ENCODE measurements around the gene MAP3K20. TPM values are rescaled to one million over a fixed set of nuclear protein-coding genes. Genes with fewer than 3 reads are reported as not detected.

Gene MAP3K20
- total and polyA plus RNA-seq, 2 donors (not counting 3 experiments of a cell fraction or from before 2014, with no cell fraction given) = 7.8 to 31.5 TPM

DNA sequence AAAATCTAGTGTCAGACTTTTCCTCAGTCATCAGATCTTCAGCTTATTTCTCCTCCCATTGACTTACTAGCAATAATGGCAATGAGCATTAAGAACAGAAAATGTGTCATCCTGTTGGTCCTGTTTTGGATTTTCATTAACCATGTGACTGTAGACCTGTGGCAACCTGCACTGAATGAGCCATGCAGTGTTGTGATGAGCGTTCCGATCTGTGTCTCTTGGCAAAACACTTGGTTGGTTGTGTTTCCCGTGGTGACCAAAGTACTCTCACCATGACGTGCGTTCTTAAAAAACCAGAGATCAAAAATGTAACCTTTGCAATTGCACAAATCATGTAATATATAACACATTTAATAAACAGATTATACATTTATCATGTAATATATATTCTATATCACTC lies 138.6 kb downstream of the MAP3K20 start:
- no peak overlapping the region for H3K27ac ChIP-seq (ENCODE audit: insufficient read depth, low read depth, low read length)
- ChIA-PET CTCF (interaction anchor here (1.4 to 17.1 kb wide), 2 partner anchors 187 to 235 kb away, joined by 3 to 493 read pairs; no protein-coding TSS in a partner anchor), POLR2A (no interaction called here)
- intact Hi-C loops (cut with micrococcal nuclease) (loop anchor here (5.0 to 10.0 kb wide), 3 partner anchors 141 to 1128 kb away; partner anchors contain the start of gene CDCA7), dilution Hi-C loops (cut with MboI; ENCODE audit: extremely low pct_ligation_motif_present, low sequenced_read_pairs) (loop anchor here (25.0 kb wide), 1 partner anchor 202 kb away; no protein-coding TSS in a partner anchor)
- H3K9me3 ChIP-seq (replicated peaks; ENCODE audit: control insufficient read depth, insufficient read depth, low read length) = no peaks in the 10 kb centered on the region
- H3K9ac ChIP-seq (replicated peaks; ENCODE audit: extremely low read depth, insufficient read depth, low read length) = no peak overlapping the region
- H3K4me3 ChIP-seq (replicated peaks in 1 of 3; ENCODE audit: insufficient read depth in 1 of 3, low read depth in 1 of 3, low read length in 3 of 3) = no peak overlapping the region
- H2AFZ ChIP-seq (ENCODE audit: low read depth, low read length) = no peak overlapping the region
- no peaks in the 10 kb centered on the region for H4K20me1 ChIP-seq (replicated peaks; ENCODE audit: control insufficient read depth, extremely low read depth, insufficient read depth, low read length)
- no peak for DNase-seq (ENCODE audit: low read depth, low spot score)
- no peak for FAIRE-seq
- no TSS peak for BruUV-seq (replicated peaks)
- no peaks in the 10 kb centered on the region for H3K9me1 ChIP-seq (replicated peaks; ENCODE audit: control insufficient read depth, extremely low read depth, insufficient read depth, low read length)
- H3K4me1 ChIP-seq (ENCODE audit: control insufficient read depth, extremely low read depth, insufficient read depth, low read length) = no peaks in the 10 kb centered on the region
- no peak for TF ChIP-seq JUN (IDR thresholded peaks at IDR 0.05; ENCODE audit: borderline replicate concordance, insufficient read depth, insufficient read length, low read depth)
- TF ChIP-seq, protein P1, sequence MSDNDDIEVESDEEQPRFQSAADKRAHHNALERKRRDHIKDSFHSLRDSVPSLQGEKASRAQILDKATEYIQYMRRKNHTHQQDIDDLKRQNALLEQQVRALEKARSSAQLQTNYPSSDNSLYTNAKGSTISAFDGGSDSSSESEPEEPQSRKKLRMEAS (IDR thresholded peaks at IDR 0.05; ENCODE audit: insufficient read depth, insufficient read length) = no peak
- TF ChIP-seq POLR2AphosphoS5 (IDR thresholded peaks at IDR 0.05; ENCODE audit: insufficient read depth, low read depth, low read length) = no peak
- no peak for TF ChIP-seq POLR2A (IDR thresholded peaks at IDR 0.05; ENCODE audit: low read depth, low read length)
- no peak for TF ChIP-seq FOS (IDR thresholded peaks at IDR 0.05; ENCODE audit: borderline replicate concordance, insufficient read depth, low read length)
- TF ChIP-seq, protein P2, sequence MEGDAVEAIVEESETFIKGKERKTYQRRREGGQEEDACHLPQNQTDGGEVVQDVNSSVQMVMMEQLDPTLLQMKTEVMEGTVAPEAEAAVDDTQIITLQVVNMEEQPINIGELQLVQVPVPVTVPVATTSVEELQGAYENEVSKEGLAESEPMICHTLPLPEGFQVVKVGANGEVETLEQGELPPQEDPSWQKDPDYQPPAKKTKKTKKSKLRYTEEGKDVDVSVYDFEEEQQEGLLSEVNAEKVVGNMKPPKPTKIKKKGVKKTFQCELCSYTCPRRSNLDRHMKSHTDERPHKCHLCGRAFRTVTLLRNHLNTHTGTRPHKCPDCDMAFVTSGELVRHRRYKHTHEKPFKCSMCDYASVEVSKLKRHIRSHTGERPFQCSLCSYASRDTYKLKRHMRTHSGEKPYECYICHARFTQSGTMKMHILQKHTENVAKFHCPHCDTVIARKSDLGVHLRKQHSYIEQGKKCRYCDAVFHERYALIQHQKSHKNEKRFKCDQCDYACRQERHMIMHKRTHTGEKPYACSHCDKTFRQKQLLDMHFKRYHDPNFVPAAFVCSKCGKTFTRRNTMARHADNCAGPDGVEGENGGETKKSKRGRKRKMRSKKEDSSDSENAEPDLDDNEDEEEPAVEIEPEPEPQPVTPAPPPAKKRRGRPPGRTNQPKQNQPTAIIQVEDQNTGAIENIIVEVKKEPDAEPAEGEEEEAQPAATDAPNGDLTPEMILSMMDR (IDR thresholded peaks at IDR 0.05; ENCODE audit: extremely low read depth in 1 of 2, insufficient read depth in 1 of 2, low read depth in 1 of 2, low read length in 2 of 2) = no peak
- TF ChIP-seq GATA2 (IDR thresholded peaks at IDR 0.05; ENCODE audit: insufficient read depth, insufficient read length, low read depth, low read length) = no peak
- no peak for TF ChIP-seq EZH2 (IDR thresholded peaks at IDR 0.05; ENCODE audit: borderline replicate concordance, low read depth, low read length, severe bottlenecking)
- no peak overlapping the region for H3K4me2 ChIP-seq (ENCODE audit: insufficient read depth, low read length)
- no peaks in the 10 kb centered on the region for H3K79me2 ChIP-seq (ENCODE audit: control insufficient read depth, insufficient read depth, low read length)
- no peaks in the 10 kb centered on the region for H3K36me3 ChIP-seq (ENCODE audit: control insufficient read depth in 2 of 2, extremely low read depth in 1 of 2, insufficient read depth in 2 of 2, low read length in 2 of 2)
- no peaks in the 10 kb centered on the region for H3K27me3 ChIP-seq (ENCODE audit: control insufficient read depth in 2 of 2, insufficient read depth in 2 of 2, low read length in 2 of 2)
